HG02610 (cell line): ENCODE data around the gene SDHAF3.
A peak's percentile ranks its signal among the peaks of the same experiment; 100 is the strongest.
"Not testable (repeated sequence)": the region's sequence is repeated elsewhere in the genome, so short reads cannot be mapped to it uniquely, and the experiment has no call there.

Source experiments
- ATAC-seq: cut with Tn5 transposase; IDR thresholded peaks from one replicate; pipeline ENCODE4 v1.9.1; 2021; ENCODE audit warnings: mild to moderate bottlenecking, moderate library complexity; ENCODE audit not compliant: unreplicated experiment

The SDHAF3 gene

DNA sequence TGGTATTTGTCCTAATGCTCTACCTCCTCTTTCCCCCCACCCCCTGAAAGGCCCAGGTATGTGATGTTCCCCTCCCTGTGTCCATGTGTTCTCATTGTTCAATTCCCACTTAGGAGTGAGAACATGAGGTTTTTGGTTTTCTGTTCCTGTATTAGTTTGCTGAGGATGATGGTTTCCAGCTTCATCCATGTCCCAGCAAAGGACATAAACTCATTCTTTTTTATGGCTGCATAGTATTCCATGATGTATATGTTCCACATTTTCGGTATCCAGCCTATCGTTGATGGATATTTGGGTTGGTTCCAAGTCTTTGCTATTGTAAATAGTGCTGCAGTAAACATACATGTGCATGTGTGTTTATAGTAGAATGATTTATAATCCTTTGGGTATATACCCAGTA lies 5.6 kb downstream of the SDHAF3 start:
- not testable (repeated sequence) for ATAC-seq

GRCh38 chr7:97126483-97127171 lies 9.1 kb downstream of the SDHAF3 start:
- no peak for ATAC-seq

- ATAC-seq: no peak
Observed at GRCh38 chr7:97128736-97129135, 11.2 kb downstream of the SDHAF3 start.

- ATAC-seq: no peak
Observed at GRCh38 chr7:97130417-97131139, 13.1 kb downstream of the SDHAF3 start.

- ATAC-seq: no peak
Observed at GRCh38 chr7:97133159-97133558, 15.7 kb downstream of the SDHAF3 start.

GRCh38 chr7:97138830-97139229 lies 21.3 kb downstream of the SDHAF3 start:
- ATAC-seq: no peak

DNA sequence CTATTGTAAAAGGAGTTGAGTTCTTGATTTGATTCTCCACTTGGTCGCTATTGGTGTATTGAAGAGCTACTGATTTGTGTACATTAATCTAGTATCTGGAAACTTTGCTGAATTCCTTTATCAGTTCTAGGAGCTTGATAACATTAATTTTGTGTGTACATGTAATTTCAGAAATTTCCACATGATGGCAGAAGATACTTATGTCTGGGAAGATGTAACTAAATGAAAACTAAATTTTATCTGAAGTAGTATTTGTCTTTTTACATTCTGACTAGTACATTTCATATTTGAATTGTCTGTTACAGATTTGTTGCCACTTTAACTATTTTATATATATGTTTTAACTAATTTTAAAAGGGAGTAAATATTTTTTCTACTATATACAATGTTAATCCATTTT lies 27.6 kb downstream of the SDHAF3 start:
- ATAC-seq: no peak

DNA sequence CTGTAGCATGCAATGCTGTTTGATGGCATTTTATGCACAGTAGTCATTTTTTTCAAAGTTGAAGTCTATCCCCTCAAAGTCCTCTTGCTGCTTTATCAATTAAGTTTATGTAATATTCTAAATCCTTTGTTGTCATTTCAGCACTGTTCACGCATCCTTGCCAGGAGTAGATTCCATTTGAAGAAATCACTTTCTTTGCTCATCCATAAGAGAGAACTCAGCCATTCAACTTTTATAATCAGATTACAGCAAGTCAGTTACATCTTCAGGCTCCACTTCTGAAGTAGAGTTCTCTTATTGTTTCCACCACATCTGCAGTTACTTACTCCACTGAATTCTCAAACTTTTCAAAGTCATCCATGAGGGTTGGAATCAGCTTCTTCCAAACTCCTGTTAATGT lies 32.3 kb downstream of the SDHAF3 start:
- ATAC-seq: no peak

GRCh38 chr7:97155897-97156418 lies 38.5 kb downstream of the SDHAF3 start:
- ATAC-seq: no peak

DNA sequence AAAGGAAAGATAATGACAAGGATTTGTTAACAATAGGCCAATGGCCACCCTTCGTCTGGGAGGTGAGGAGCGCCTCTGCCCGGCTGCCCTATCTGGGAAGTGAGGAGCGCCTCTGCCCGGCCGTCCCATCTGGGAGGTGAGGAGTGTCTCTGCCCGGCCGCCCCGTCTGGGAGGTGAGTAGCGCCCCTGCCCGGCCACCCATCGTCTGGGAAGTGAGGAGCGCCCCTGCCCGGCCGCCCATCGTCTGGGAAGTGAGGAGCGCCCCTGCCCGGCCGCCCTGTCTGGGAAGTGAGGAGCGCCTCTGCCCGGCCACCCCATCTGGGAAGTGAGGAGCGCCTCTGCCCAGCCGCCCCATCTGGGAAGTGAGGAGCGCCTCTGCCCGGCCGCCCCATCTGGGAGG lies 42.5 kb downstream of the SDHAF3 start:
- ATAC-seq: not testable (repeated sequence)

GRCh38 chr7:97161609-97162008 lies 44.1 kb downstream of the SDHAF3 start:
- not testable (repeated sequence) for ATAC-seq

DNA sequence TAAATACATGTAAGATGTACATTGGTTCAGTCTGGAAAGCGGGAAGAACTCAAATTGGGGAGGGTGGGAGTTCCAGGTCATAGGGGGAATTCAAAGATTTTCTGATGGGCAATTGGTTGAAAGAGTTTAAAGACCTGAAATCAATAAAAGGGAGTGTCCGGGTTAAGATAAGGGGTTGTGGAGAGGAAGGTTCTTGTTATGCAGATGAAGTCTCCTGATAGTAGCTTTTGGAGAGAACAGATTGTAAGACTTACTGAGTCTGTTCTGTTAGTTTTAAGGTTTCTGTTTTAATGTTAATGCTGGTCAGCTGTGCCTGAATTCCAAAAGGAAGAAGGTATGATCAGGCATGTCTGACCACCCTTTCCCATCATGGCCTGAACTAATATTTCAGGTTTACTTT lies 48.8 kb downstream of the SDHAF3 start:
- ATAC-seq: no peak

DNA sequence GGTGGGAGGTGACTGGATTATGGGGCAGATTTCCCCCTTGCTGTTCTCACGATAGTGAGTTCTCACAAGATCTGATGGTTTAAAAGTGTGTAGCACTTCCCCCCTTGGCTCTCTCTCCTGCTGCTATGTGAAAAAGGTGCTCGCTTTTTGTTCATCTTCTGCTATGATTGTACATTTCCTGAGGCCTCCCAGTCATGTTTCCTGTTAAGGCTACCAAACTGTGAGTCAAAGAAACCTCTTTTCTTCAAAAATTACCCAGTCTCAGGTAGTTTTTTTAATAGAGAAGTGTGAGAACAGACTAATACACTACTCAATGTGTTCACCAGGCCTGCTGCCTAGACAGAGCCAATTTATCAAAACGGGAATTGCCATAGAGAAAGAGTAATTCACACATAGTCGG lies 49.7 kb downstream of the SDHAF3 start:
- ATAC-seq: no peak

DNA sequence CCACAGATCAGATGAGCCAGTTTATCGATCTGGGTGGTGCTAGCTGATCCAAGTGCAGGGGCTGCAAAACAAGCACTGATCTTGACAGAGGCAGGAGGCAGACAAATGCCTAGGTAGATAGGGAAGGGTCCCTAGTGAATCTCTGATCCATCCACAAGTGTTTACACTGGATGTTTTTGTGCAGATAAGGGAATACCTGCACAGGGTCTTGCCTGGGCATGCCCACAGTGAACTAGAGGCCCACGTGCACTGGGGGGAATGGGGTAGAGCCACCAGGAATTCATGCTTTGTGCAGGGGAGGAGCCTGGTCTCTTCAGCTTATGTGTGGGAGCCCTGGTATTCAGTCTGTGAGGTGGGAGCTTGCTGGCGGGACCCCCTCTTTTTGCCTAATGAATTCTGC lies 50.3 kb downstream of the SDHAF3 start:
- ATAC-seq: no peak

GRCh38 chr7:97174303-97174702 lies 56.8 kb downstream of the SDHAF3 start:
- no peak for ATAC-seq

DNA sequence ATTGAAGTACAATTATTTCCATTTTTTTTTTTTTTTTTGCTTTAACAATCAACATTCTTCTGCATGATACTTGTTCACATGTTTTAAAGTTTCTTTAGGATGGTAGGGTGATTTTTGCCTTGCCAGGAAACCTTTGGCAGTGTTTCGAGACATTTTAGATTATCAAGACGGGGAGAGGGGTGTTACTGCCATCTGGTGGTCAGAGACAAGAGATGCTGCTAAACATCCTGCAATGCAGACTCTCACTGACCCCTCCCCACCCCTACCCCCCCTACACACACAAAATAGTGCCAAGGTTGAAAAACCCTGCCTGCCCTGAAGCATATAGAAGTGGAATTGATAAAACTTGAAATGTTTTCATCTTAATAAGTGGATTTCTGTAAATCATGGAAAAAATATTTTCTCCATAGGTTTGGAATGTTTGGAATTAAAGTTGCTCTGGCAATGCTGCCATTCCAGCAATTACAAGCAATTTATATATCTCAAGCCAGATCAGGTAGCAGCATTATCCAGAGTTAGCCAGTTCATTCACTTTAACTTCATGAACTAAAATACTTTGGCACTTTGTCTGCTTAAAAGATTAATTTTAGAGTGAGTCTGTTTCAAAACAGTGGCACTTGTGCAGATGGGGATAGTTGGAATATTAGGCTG lies 62.1 kb downstream of the SDHAF3 start:
- ATAC-seq: no peak

DNA sequence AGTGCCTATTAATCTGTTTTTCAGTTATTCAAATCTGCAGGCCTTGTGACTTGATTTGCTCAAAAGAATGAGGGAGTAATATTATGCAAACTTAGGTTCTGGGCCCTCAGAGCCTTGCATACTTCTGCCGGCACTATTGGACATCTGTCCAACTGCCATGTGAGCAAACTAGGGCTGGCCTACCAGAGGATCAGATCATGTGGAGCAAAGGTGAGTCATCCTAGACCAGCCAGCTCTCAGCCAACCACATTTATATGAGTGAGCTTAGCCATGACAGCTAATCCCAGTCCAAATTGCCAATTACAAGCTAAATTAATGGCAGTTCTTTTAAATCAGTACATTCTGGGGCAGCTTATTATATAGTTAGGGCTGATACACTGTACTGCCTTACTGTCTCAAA lies 69.6 kb downstream of the SDHAF3 start:
- ATAC-seq: no peak

GRCh38 chr7:97196174-97196573 lies 78.7 kb downstream of the SDHAF3 start:
- not testable (repeated sequence) for ATAC-seq

DNA sequence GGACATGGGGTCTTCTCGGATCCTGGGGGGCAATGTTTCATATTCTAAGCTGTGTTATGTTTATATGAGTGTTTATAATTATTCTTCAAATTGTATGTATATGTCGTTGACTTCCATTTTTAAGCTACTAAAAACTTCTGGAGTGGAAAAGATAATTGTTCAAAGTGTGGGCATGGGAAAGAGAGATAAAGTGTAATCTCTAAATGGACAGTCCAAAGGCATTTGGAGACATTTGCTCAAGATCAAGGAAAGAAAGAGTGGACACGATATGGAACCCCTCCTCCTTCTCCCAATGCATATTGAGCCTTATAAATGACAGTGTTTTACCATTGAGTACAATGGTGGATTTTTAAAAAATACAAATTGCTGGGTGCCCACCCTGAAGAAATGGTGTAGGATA lies 81.1 kb downstream of the SDHAF3 start:
- ATAC-seq: no peak

- ATAC-seq: no peak
Observed at GRCh38 chr7:97200018-97200417, 82.5 kb downstream of the SDHAF3 start.

GRCh38 chr7:97203957-97204356 lies 86.5 kb downstream of the SDHAF3 start:
- peak; percentile 53 for ATAC-seq

DNA sequence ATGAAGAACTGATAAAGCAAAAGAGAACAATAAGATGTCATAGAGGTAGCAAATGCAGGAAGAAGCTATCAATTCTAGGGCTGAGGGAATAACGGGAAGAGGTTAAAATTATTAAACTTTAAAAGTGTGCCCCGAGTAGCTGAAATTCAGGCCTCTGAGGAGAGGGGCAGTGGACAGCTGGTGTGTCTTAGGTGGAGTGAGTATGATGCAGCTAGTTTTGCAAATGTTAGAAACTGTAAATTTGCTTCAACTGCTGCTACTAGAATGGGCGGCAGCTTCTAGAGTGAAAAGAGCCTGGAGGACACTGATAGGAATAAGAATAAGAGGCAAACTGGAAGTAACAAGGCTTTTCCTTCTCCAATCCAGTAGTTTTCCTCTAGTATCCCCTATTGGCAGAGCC lies 87.3 kb downstream of the SDHAF3 start:
- no peak for ATAC-seq
